HG03432 (cell line): ENCODE data around the gene ARAP1.

Experiments used
- ATAC-seq: cut with Tn5 transposase; IDR thresholded peaks from one replicate; pipeline ENCODE4 v1.9.1; 2021; ENCODE audit warnings: mild to moderate bottlenecking, moderate library complexity; ENCODE audit not compliant: unreplicated experiment

The ARAP1 gene

GRCh38 chr11:72668629-72669347, 83.4 kb downstream of the ARAP1 start:
- peak; percentile 91 for ATAC-seq

- ATAC-seq: no peak
Measured at GRCh38 chr11:72665911-72666472, 86.2 kb downstream of the ARAP1 start.

- no peak for ATAC-seq
Measured at GRCh38 chr11:72662036-72662435, 90.2 kb downstream of the ARAP1 start.

- no peak for ATAC-seq
Measured at GRCh38 chr11:72661486-72661885, 90.7 kb downstream of the ARAP1 start.

- ATAC-seq: no peak
Measured at GRCh38 chr11:72658989-72659640, 93.1 kb downstream of the ARAP1 start.

GRCh38 chr11:72657411-72658100, 94.7 kb downstream of the ARAP1 start:
- no peak for ATAC-seq

- ATAC-seq: no peak
Measured at GRCh38 chr11:72655896-72656464, 96.2 kb downstream of the ARAP1 start.

GRCh38 chr11:72655014-72655413, 97.2 kb downstream of the ARAP1 start:
- ATAC-seq: no peak

- no peak for ATAC-seq
Measured at GRCh38 chr11:72653649-72654048, 98.6 kb downstream of the ARAP1 start.

GRCh38 chr11:72652873-72653630, 99.2 kb downstream of the ARAP1 start:
- no peak for ATAC-seq

GRCh38 chr11:72652133-72652532, 100.1 kb downstream of the ARAP1 start:
- no peak for ATAC-seq

GRCh38 chr11:72649215-72649976, 102.8 kb downstream of the ARAP1 start:
- no peak for ATAC-seq

- no peak for ATAC-seq
Measured at GRCh38 chr11:72648384-72649136, 103.6 kb downstream of the ARAP1 start.

GRCh38 chr11:72647882-72648281, 104.3 kb downstream of the ARAP1 start:
- no peak for ATAC-seq

- ATAC-seq: no peak
Measured at GRCh38 chr11:72646472-72646871, 105.7 kb downstream of the ARAP1 start.

GRCh38 chr11:72646024-72646423, 106.2 kb downstream of the ARAP1 start:
- ATAC-seq: no peak

GRCh38 chr11:72643547-72643946, 108.7 kb downstream of the ARAP1 start:
- no peak for ATAC-seq

GRCh38 chr11:72642884-72643522, 109.2 kb downstream of the ARAP1 start:
- ATAC-seq: peak; percentile 51
